ENCODE data around the gene CYP4X1.
"Not testable (repeated sequence)": the region's sequence is repeated elsewhere in the genome, so short reads cannot be mapped to it uniquely, and the experiment has no call there.

Gene CYP4X1

GRCh38 chr1:47059376-47059775 is 35.9 kb downstream of the CYP4X1 start:
- H2BK120ac ChIP-seq (ENCODE audit: low read depth, low read length), result no peak overlapping the region
- H4K8ac ChIP-seq (ENCODE audit: low read length), result no peak overlapping the region
- H3K14ac ChIP-seq (ENCODE audit: low read length in 2 of 2), result no peak overlapping the region
- H3K9me3 ChIP-seq (ENCODE audit: control insufficient read depth, low read length), result peaks cover 3% of the 10 kb centered on the region
- H2BK12ac ChIP-seq (ENCODE audit: low read length in 2 of 2), result no peak overlapping the region
- no peaks in the 10 kb centered on the region for H3K4me1 ChIP-seq (ENCODE audit: control insufficient read depth, insufficient read depth, low read depth, low read length)
- no peak overlapping the region for H2BK5ac ChIP-seq (ENCODE audit: low read depth, low read length, poor library complexity, severe bottlenecking)
- 17% methylated on average over 1 of the region's 1 CpG for WGBS
- H2BK15ac ChIP-seq (ENCODE audit: low read depth, poor library complexity, severe bottlenecking), result no peak overlapping the region
- H3K79me1 ChIP-seq (replicated peaks; ENCODE audit: low read length, poor library complexity, severe bottlenecking), result no peaks in the 10 kb centered on the region
- H3K36me3 ChIP-seq (ENCODE audit: control insufficient read depth in 1 of 2, insufficient read depth in 2 of 2, low read depth in 1 of 2, low read length in 2 of 2), result no peaks in the 10 kb centered on the region
- H3K27ac ChIP-seq (ENCODE audit: low read length, poor library complexity, severe bottlenecking), result no peak overlapping the region
- H3K23ac ChIP-seq (ENCODE audit: low read length in 2 of 2), result no peak overlapping the region
- no peak overlapping the region for H2AK5ac ChIP-seq (ENCODE audit: low read length, severe bottlenecking)
- no peak overlapping the region for H2AFZ ChIP-seq (ENCODE audit: low read depth, low read length)
- no peak overlapping the region for H3K4me3 ChIP-seq (ENCODE audit: insufficient read depth in 1 of 2, low read depth in 1 of 2, low read length in 2 of 2)
- DNase-seq, result no peak
- H3K27me3 ChIP-seq (ENCODE audit: control insufficient read depth in 1 of 2, insufficient read depth in 1 of 2, low read length in 2 of 2), result no peaks in the 10 kb centered on the region
- H3K9ac ChIP-seq (ENCODE audit: low read length), result no peak overlapping the region
- no peak overlapping the region for H3K18ac ChIP-seq (ENCODE audit: low read depth in 1 of 2, low read length in 2 of 2)
- no peak overlapping the region for H3K4me2 ChIP-seq (ENCODE audit: low read length, poor library complexity, severe bottlenecking)
- H3K4ac ChIP-seq (ENCODE audit: low read depth in 1 of 2, low read length in 2 of 2), result no peak overlapping the region
- H4K91ac ChIP-seq (ENCODE audit: low read length), result no peak overlapping the region

DNA sequence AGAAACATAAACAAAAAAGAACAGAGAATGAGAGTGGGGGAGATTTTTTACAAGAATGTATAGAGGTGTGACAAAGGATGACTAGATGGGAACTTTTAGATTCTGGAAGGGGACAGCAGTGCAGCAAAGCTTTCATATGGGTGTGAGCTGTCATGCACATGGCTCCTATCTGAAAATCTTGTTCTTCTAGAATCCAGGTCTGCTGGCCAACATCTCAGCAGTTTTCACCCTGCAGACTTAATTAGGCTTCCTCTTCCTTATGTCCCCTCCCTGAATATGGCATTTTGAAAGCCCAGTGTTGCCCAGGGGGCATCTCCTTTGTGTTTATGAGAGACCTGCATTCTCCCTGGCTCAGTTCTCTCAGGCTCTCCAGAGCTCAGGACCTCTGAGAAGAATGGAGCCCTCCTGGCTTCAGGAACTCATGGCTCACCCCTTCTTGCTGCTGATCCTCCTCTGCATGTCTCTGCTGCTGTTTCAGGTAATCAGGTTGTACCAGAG is 43.7 kb downstream of the CYP4X1 start, which contains the start of gene CYP4Z1:
TSS of gene CYP4Z1 (plus strand) at position 135 of the 498 bp plus-strand sequence. CDS start at position 395, 260 bp downstream.
- Histone ChIP-seq H3K27ac (ENCODE audit: low read length, poor library complexity, severe bottlenecking) (no peak within 1 kb of the TSS), H2BK12ac (ENCODE audit: low read length in 2 of 2) (no peak within 1 kb of the TSS), H3K9me3 (ENCODE audit: control insufficient read depth, low read length) (no peaks in the 10 kb centered on the region), H3K4me1 (ENCODE audit: control insufficient read depth, insufficient read depth, low read depth, low read length) (no peaks in the 10 kb centered on the region), H2AFZ (ENCODE audit: low read depth, low read length) (no peak within 1 kb of the TSS), H3K23ac (ENCODE audit: low read length in 2 of 2) (no peak within 1 kb of the TSS), H2BK120ac (ENCODE audit: low read depth, low read length) (no peak within 1 kb of the TSS), H3K4me2 (ENCODE audit: low read length, poor library complexity, severe bottlenecking) (no peak within 1 kb of the TSS), H3K79me1 (replicated peaks; ENCODE audit: low read length, poor library complexity, severe bottlenecking) (no peaks in the 10 kb centered on the region), H3K14ac (ENCODE audit: low read length in 2 of 2) (no peak within 1 kb of the TSS), H3K9ac (ENCODE audit: low read length) (no peak within 1 kb of the TSS), H2AK5ac (ENCODE audit: low read length, severe bottlenecking) (no peak within 1 kb of the TSS), H3K18ac (ENCODE audit: low read depth in 1 of 2, low read length in 2 of 2) (no peak within 1 kb of the TSS), H4K91ac (ENCODE audit: low read length) (no peak within 1 kb of the TSS), H3K4ac (ENCODE audit: low read depth in 1 of 2, low read length in 2 of 2) (no peak within 1 kb of the TSS), H3K36me3 (ENCODE audit: control insufficient read depth in 1 of 2, insufficient read depth in 2 of 2, low read depth in 1 of 2, low read length in 2 of 2) (no peaks in the 10 kb centered on the region), H3K4me3 (ENCODE audit: insufficient read depth in 1 of 2, low read depth in 1 of 2, low read length in 2 of 2) (no peak within 1 kb of the TSS), H2BK15ac (ENCODE audit: low read depth, poor library complexity, severe bottlenecking) (no peak within 1 kb of the TSS), H4K8ac (ENCODE audit: low read length) (no peak within 1 kb of the TSS), H3K27me3 (ENCODE audit: control insufficient read depth in 1 of 2, insufficient read depth in 1 of 2, low read length in 2 of 2) (peaks cover 0 to 5% of the 10 kb centered on the region in 2 experiments), H2BK5ac (ENCODE audit: low read depth, low read length, poor library complexity, severe bottlenecking) (no peak within 1 kb of the TSS)
- no peak for DNase-seq

DNA sequence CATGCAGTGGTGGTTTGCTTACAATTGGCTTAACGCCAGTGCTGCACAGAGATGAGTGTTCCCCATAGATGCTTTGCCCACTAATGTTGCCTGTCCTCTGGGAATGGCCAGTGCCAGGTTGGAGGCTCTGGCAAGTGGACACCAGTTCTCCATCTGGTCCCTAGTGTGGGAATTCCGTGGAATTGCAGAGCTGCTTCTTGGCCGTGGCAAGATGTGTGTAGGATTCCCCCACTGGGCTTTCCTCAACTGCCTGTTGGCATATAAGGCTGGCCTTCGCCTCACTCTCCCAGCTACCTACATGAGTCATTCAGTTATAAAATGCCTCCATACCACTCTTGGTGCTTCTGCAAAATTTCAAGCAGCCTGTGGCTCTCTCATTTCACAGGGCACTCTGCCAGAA is 45.6 kb downstream of the CYP4X1 start:
- not testable (repeated sequence) for DNase-seq; H3K4me3 ChIP-seq (ENCODE audit: insufficient read depth in 1 of 2, low read depth in 1 of 2, low read length in 2 of 2); H4K8ac ChIP-seq (ENCODE audit: low read length); H2AFZ ChIP-seq (ENCODE audit: low read depth, low read length); H3K79me1 ChIP-seq (replicated peaks; ENCODE audit: low read length, poor library complexity, severe bottlenecking); H3K9me3 ChIP-seq (ENCODE audit: control insufficient read depth, low read length); H3K23ac ChIP-seq (ENCODE audit: low read length in 2 of 2); H4K91ac ChIP-seq (ENCODE audit: low read length); H3K4me1 ChIP-seq (ENCODE audit: control insufficient read depth, insufficient read depth, low read depth, low read length); H3K9ac ChIP-seq (ENCODE audit: low read length); H2AK5ac ChIP-seq (ENCODE audit: low read length, severe bottlenecking); H2BK5ac ChIP-seq (ENCODE audit: low read depth, low read length, poor library complexity, severe bottlenecking); H2BK12ac ChIP-seq (ENCODE audit: low read length in 2 of 2); H3K18ac ChIP-seq (ENCODE audit: low read depth in 1 of 2, low read length in 2 of 2); H3K4me2 ChIP-seq (ENCODE audit: low read length, poor library complexity, severe bottlenecking); H3K4ac ChIP-seq (ENCODE audit: low read depth in 1 of 2, low read length in 2 of 2); H3K36me3 ChIP-seq (ENCODE audit: control insufficient read depth in 1 of 2, insufficient read depth in 2 of 2, low read depth in 1 of 2, low read length in 2 of 2); H2BK15ac ChIP-seq (ENCODE audit: low read depth, poor library complexity, severe bottlenecking); H3K14ac ChIP-seq (ENCODE audit: low read length in 2 of 2); H3K27ac ChIP-seq (ENCODE audit: low read length, poor library complexity, severe bottlenecking); H3K27me3 ChIP-seq (ENCODE audit: control insufficient read depth in 1 of 2, insufficient read depth in 1 of 2, low read length in 2 of 2); H2BK120ac ChIP-seq (ENCODE audit: low read depth, low read length)
- 57% methylated on average over 4 of the region's 4 CpGs for WGBS

DNA sequence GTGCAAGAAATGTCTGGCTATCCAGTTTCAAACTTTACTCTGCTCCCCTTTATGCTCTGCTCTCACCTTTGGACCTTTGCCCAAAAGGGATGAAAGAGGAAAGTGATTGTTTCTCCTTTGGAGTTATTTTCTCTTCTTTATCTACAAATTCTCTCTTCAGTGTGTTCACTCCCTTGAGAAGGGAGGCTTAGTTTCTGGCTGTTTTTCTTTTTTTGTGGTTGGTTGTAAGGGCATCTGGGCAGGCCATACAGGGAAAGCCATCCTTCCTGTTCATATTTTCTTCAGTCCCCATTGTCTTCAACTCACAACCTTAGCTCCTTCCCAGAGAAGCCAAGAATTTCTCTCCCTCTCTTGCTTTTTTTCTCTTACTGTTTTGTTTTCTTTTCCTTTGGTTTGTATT is 46.0 kb downstream of the CYP4X1 start:
- H2BK5ac ChIP-seq (ENCODE audit: low read depth, low read length, poor library complexity, severe bottlenecking); H3K27ac ChIP-seq (ENCODE audit: low read length, poor library complexity, severe bottlenecking); H3K36me3 ChIP-seq (ENCODE audit: control insufficient read depth in 1 of 2, insufficient read depth in 2 of 2, low read depth in 1 of 2, low read length in 2 of 2); H4K8ac ChIP-seq (ENCODE audit: low read length); H3K4ac ChIP-seq (ENCODE audit: low read depth in 1 of 2, low read length in 2 of 2); H3K4me1 ChIP-seq (ENCODE audit: control insufficient read depth, insufficient read depth, low read depth, low read length); H3K9ac ChIP-seq (ENCODE audit: low read length); H2AK5ac ChIP-seq (ENCODE audit: low read length, severe bottlenecking); DNase-seq; H3K4me2 ChIP-seq (ENCODE audit: low read length, poor library complexity, severe bottlenecking); H2AFZ ChIP-seq (ENCODE audit: low read depth, low read length); H3K23ac ChIP-seq (ENCODE audit: low read length in 2 of 2); H2BK15ac ChIP-seq (ENCODE audit: low read depth, poor library complexity, severe bottlenecking); H3K14ac ChIP-seq (ENCODE audit: low read length in 2 of 2); H2BK12ac ChIP-seq (ENCODE audit: low read length in 2 of 2); H3K27me3 ChIP-seq (ENCODE audit: control insufficient read depth in 1 of 2, insufficient read depth in 1 of 2, low read length in 2 of 2); H3K4me3 ChIP-seq (ENCODE audit: insufficient read depth in 1 of 2, low read depth in 1 of 2, low read length in 2 of 2); H3K18ac ChIP-seq (ENCODE audit: low read depth in 1 of 2, low read length in 2 of 2); H3K9me3 ChIP-seq (ENCODE audit: control insufficient read depth, low read length); H4K91ac ChIP-seq (ENCODE audit: low read length); H3K79me1 ChIP-seq (replicated peaks; ENCODE audit: low read length, poor library complexity, severe bottlenecking); H2BK120ac ChIP-seq (ENCODE audit: low read depth, low read length): not testable (repeated sequence)
